ENCODE results near the gene ABCD2.

DNA sequence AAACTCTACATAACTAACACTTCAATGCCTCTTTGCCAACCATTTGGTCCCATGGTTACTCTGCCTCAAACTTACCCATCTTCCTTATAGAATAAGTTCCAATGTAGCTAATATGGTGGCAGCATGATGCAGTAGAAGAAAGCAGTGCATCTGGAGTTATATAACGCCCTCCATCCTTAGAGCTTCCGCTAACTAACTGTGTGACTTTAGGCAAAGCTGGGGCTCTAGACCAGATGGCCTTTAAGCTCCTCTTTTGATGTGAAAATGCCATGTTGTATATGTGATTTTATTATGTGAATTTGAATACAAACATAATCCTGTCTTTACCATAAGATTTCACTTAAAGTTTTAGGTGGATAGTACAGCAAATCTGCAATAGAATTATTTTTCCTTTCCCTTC, 6.1 kb downstream of the ABCD2 start:
- no peak for TF ChIP-seq POLR2A (IDR thresholded peaks at IDR 0.05; ENCODE audit: low read depth, low read length)
- TF ChIP-seq, protein P1, sequence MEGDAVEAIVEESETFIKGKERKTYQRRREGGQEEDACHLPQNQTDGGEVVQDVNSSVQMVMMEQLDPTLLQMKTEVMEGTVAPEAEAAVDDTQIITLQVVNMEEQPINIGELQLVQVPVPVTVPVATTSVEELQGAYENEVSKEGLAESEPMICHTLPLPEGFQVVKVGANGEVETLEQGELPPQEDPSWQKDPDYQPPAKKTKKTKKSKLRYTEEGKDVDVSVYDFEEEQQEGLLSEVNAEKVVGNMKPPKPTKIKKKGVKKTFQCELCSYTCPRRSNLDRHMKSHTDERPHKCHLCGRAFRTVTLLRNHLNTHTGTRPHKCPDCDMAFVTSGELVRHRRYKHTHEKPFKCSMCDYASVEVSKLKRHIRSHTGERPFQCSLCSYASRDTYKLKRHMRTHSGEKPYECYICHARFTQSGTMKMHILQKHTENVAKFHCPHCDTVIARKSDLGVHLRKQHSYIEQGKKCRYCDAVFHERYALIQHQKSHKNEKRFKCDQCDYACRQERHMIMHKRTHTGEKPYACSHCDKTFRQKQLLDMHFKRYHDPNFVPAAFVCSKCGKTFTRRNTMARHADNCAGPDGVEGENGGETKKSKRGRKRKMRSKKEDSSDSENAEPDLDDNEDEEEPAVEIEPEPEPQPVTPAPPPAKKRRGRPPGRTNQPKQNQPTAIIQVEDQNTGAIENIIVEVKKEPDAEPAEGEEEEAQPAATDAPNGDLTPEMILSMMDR (conservative IDR thresholded peaks at IDR 0.05; ENCODE audit: low read depth, low read length): no peak
- TF ChIP-seq MAFK (IDR thresholded peaks at IDR 0.05; ENCODE audit: low read depth, low read length): no peak
- TF ChIP-seq RAD21 (IDR thresholded peaks at IDR 0.05; ENCODE audit: low read length): no peak
- TF ChIP-seq CHD1 (IDR thresholded peaks at IDR 0.05; ENCODE audit: low read depth, low read length): no peak
- no peak for TF ChIP-seq FOS (IDR thresholded peaks at IDR 0.05; ENCODE audit: low read depth, low read length)
- TF ChIP-seq RCOR1 (IDR thresholded peaks at IDR 0.05; ENCODE audit: insufficient replicate concordance, low read length): no peak
- TF ChIP-seq BHLHE40 (IDR thresholded peaks at IDR 0.05; ENCODE audit: low read depth, low read length): no peak
